ENCODE data around the gene CDK12.

- no peak for TF ChIP-seq ZBTB33 (IDR thresholded peaks at IDR 0.05)
- no peak for TF ChIP-seq SIN3A (IDR thresholded peaks at IDR 0.05; ENCODE audit: low read depth, low read length)
These were observed 69.2 kb downstream of the CDK12 start for GRCh38 chr17:39530513-39530912.

Measured in GM12878 (cell line).